A549 (cell line): Measurements from ENCODE around the gene PRR5L. TPM values are rescaled to one million over a fixed set of nuclear protein-coding genes. Genes with fewer than 3 reads are reported as not detected.

Experiments
- ATAC-seq, 2 experiments: fragments of 200-7000 bp in 1 of 2; fragments of >200 bp in 1 of 2; cut with Nextera tagmentation in 1 of 2; cut with Tn5 transposase in 1 of 2; 3 replicates each; pipeline versions ENCODE4 v1.8.0 to v1.9.1; 2018 to 2020; ENCODE audit warnings: mild to moderate bottlenecking in 1 of 2, moderate library complexity in 1 of 2
- CTCF ChIA-PET: fragments of 300-600 bp; sonication (Branson Sonifier 250); formaldehyde crosslinking; extraction: SDS; loops from one replicate; lab custom pipeline; 2021; ENCODE audit warnings: antibody characterized with exemption, inconsistent platforms; lab: Yijun Ruan, JAX
- POLR2A ChIA-PET: fragments of 350-600 bp; formaldehyde crosslinking; extraction: SDS; loops from one replicate; lab custom pipeline; 2021; ENCODE audit warnings: antibody characterized with exemption, inconsistent platforms; lab: Yijun Ruan, JAX
- DNase-seq, 2 experiments: peaks; one replicate each; pipeline versions ENCODE4 v3.0.0 to v3.0.0-alpha.2; 2011 to 2016; ENCODE audit warnings: low read depth in 1 of 2, low spot score in 1 of 2
- FAIRE-seq: peaks from 2 replicates; lab custom pipeline; 2011; peaks lifted over from hg19 to GRCh38; lab: Jason Lieb, UNC
- H3K27ac ChIP-seq, 2 experiments: fragments of >200 bp; sonication (Bioruptor Twin); formaldehyde crosslinking; 3 replicates each; pipeline ENCODE4 v1.5.1; 2016 to 2017
- H3K4me1 ChIP-seq: fragments of >200 bp; sonication (Bioruptor Twin); formaldehyde crosslinking; 3 replicates; pipeline ENCODE4 v1.6.1; 2016
- H3K4me2 ChIP-seq: fragments of >200 bp; sonication (Bioruptor Twin); formaldehyde crosslinking; 3 replicates; pipeline ENCODE4 v1.6.1; 2016
- H3K4me3 ChIP-seq: fragments of >200 bp; sonication (Bioruptor Twin); formaldehyde crosslinking; 3 replicates; pipeline ENCODE4 v1.5.1; 2016
- H3K9me3 ChIP-seq: fragments of >200 bp; sonication (Bioruptor Twin); formaldehyde crosslinking; 3 replicates; pipeline ENCODE4 v1.6.1; 2016
- CBX2 ChIP-seq: fragments of 200-600 bp; sonication (generic); IDR thresholded peaks from 2 replicates; pipeline ENCODE4 v1.6.1; 2016; ENCODE audit warnings: low read depth, mild to moderate bottlenecking, borderline replicate concordance
- CEBPB ChIP-seq, 2 experiments: fragments of >200 bp in 1 of 2; sonication (Bioruptor Twin) in 1 of 2; formaldehyde crosslinking in 1 of 2; IDR thresholded peaks; 2 replicates each; pipeline ENCODE4 v1.6.1; 2012 to 2016
- CHD2 ChIP-seq: fragments of 150-350 bp; IDR thresholded peaks from 2 replicates; pipeline ENCODE4 v1.6.1; 2014; ENCODE audit warnings: low read length; ENCODE audit not compliant: partially characterized antibody
- EHMT2 ChIP-seq: fragments of 200-600 bp; sonication (generic); IDR thresholded peaks from 2 replicates; pipeline ENCODE4 v1.6.1; 2016; ENCODE audit warnings: antibody characterized with exemption, low read depth, mild to moderate bottlenecking, moderate library complexity
- EP300 ChIP-seq, 2 experiments: fragments of >200 bp; sonication (Bioruptor Twin); formaldehyde crosslinking; IDR thresholded peaks; 2 replicates in 1 of 2; 3 replicates in 1 of 2; pipeline ENCODE4 v1.6.1; 2016 to 2017
- ESRRA ChIP-seq: fragments of 150-350 bp; IDR thresholded peaks from 2 replicates; pipeline ENCODE4 v1.6.1; 2014; ENCODE audit warnings: mild to moderate bottlenecking, low read length, borderline replicate concordance
- FOSB ChIP-seq: fragments of 250-450 bp; sonication (Bioruptor Pico); IDR thresholded peaks from 2 replicates; pipeline ENCODE4 v1.5.0; 2020; ENCODE audit warnings: mild to moderate bottlenecking, moderate library complexity
- FOSL2 ChIP-seq, 2 experiments: fragments of 450-650 bp in 1 of 2; fragments of >200 bp in 1 of 2; sonication (Bioruptor Twin) in 1 of 2; formaldehyde crosslinking; IDR thresholded peaks; 2 replicates each; pipeline versions ENCODE4 v1.5.0 to v1.6.1; 2016 to 2020; ENCODE audit warnings: mild to moderate bottlenecking in 1 of 2, moderate library complexity in 1 of 2
- GATA3 ChIP-seq: IDR thresholded peaks from 2 replicates; pipeline ENCODE4 v1.6.1; 2012; ENCODE audit warnings: borderline replicate concordance
- HDAC2 ChIP-seq: fragments of 200-600 bp; sonication (generic); IDR thresholded peaks from 2 replicates; pipeline ENCODE4 v1.6.1; 2016
- JUN ChIP-seq, 2 experiments: fragments of >200 bp; sonication (Bioruptor Twin); formaldehyde crosslinking; IDR thresholded peaks; 2 replicates in 1 of 2; 3 replicates in 1 of 2; pipeline ENCODE4 v1.6.1; 2016 to 2017
- JUNB ChIP-seq: fragments of >200 bp; sonication (Bioruptor Twin); formaldehyde crosslinking; IDR thresholded peaks from 2 replicates; pipeline ENCODE4 v1.6.1; 2016
- KDM1A ChIP-seq: fragments of 200-600 bp; sonication (generic); IDR thresholded peaks from 2 replicates; pipeline ENCODE4 v1.6.1; 2016; ENCODE audit warnings: low read depth, mild to moderate bottlenecking
- MAFK ChIP-seq: fragments of 450-650 bp; IDR thresholded peaks from 2 replicates; pipeline ENCODE4 v1.6.1; 2014; ENCODE audit not compliant: partially characterized antibody
- MYC ChIP-seq: IDR thresholded peaks from 2 replicates; pipeline ENCODE4 v1.6.1; 2012; ENCODE audit warnings: mild to moderate bottlenecking, inconsistent platforms, low read length, improper control_type of control experiment, borderline replicate concordance
- NR3C1 ChIP-seq: fragments of >200 bp; sonication (Bioruptor Twin); formaldehyde crosslinking; IDR thresholded peaks from 3 replicates; pipeline ENCODE4 v1.6.1; 2017
- PHF8 ChIP-seq: fragments of 200-600 bp; sonication (generic); IDR thresholded peaks from 2 replicates; pipeline ENCODE4 v1.6.1; 2016; ENCODE audit warnings: low read depth, mild to moderate bottlenecking, antibody characterized with exemption, moderate library complexity, borderline replicate concordance
- POLR2A ChIP-seq: IDR thresholded peaks from 2 replicates; pipeline ENCODE4 v1.6.1; 2012; ENCODE audit warnings: mild to moderate bottlenecking, low read length
- POLR2AphosphoS2 ChIP-seq: conservative IDR thresholded peaks from 2 replicates; pipeline ENCODE4 v1.6.1; 2012; ENCODE audit warnings: low read length, improper control_type of control experiment, inconsistent platforms
- RAD21 ChIP-seq, 2 experiments: fragments of >200 bp in 1 of 2; sonication (Bioruptor Twin) in 1 of 2; formaldehyde crosslinking in 1 of 2; IDR thresholded peaks in 1 of 2; conservative IDR thresholded peaks in 1 of 2; 2 replicates in 1 of 2; 3 replicates in 1 of 2; pipeline ENCODE4 v1.6.1; 2012 to 2018; ENCODE audit warnings: inconsistent platforms in 1 of 2
- RARB ChIP-seq: fragments of 250-450 bp; sonication (Bioruptor Pico); IDR thresholded peaks from 2 replicates; pipeline ENCODE4 v1.8.0; 2021; ENCODE audit warnings: mild to moderate bottlenecking, moderate library complexity
- RCOR1 ChIP-seq: fragments of 150-350 bp; IDR thresholded peaks from 2 replicates; pipeline ENCODE4 v1.6.1; 2014; ENCODE audit warnings: antibody characterized with exemption, low read length, low read depth
- SMC3 ChIP-seq: fragments of >200 bp; sonication (Bioruptor Twin); formaldehyde crosslinking; IDR thresholded peaks from 3 replicates; pipeline ENCODE4 v1.6.1; 2018; ENCODE audit warnings: inconsistent platforms
- TFCP2L1 ChIP-seq: fragments of 250-450 bp; sonication (Bioruptor Pico); IDR thresholded peaks from 2 replicates; pipeline ENCODE4 v1.5.0; 2021; ENCODE audit warnings: mild to moderate bottlenecking
- TP53 ChIP-seq: fragments of 250-450 bp; sonication (Bioruptor Pico); IDR thresholded peaks from 2 replicates; pipeline ENCODE4 v1.5.0; 2021; ENCODE audit warnings: mild to moderate bottlenecking, moderate library complexity
- ZC3H11A ChIP-seq: fragments of 450-650 bp; IDR thresholded peaks from 2 replicates; pipeline ENCODE4 v1.6.1; 2014; ENCODE audit warnings: antibody characterized with exemption, mild to moderate bottlenecking
- ZFP36 ChIP-seq: fragments of 450-650 bp; IDR thresholded peaks from 2 replicates; pipeline ENCODE4 v1.6.1; 2014; ENCODE audit warnings: borderline replicate concordance; ENCODE audit not compliant: partially characterized antibody
- ZSCAN20 ChIP-seq: fragments of 250-450 bp; sonication (Bioruptor Pico); IDR thresholded peaks from 2 replicates; pipeline ENCODE4 v1.8.0; 2022; ENCODE audit warnings: mild to moderate bottlenecking, moderate library complexity
- WGBS: methylation state at CpG from one replicate; pipeline ENCODE4 v1.1.6; 2017; ENCODE audit errors: missing lambda C conversion rate; 5-methylcytosine and 5-hydroxymethylcytosine counted together
- polyA plus RNA-seq, 4 experiments: library from polyadenylated mRNA; depleted of rRNA in 3 of 4; stranded (reverse); fragments of >200 nt; fragmentation: RNase III in 1 of 4; extraction: RNeasy Plus Mini Kit Qiagen cat#74134 plus additional on column Dnase treatment in 1 of 4; gene quantifications; 2 replicates in 3 of 4; 3 replicates in 1 of 4; pipeline ENCODE4 v1.2.3, GENCODE V29; 2011 to 2017
- TF ChIP-seq, protein P1 (sequence below): IDR thresholded peaks from 2 replicates; pipeline ENCODE4 v1.6.1; 2012
- TF ChIP-seq, protein P2 (sequence below): fragments of >200 bp; sonication (Bioruptor Twin); formaldehyde crosslinking; IDR thresholded peaks from 2 replicates; pipeline ENCODE4 v1.6.1; 2016
- TF ChIP-seq, protein P3 (sequence below): fragments of 200-600 bp; sonication (generic); IDR thresholded peaks from 2 replicates; pipeline ENCODE4 v1.6.1; 2016; ENCODE audit warnings: antibody characterized with exemption, mild to moderate bottlenecking, moderate library complexity
- TF ChIP-seq, protein P4 (sequence below): fragments of 250-450 bp; sonication (Bioruptor Pico); IDR thresholded peaks from 2 replicates; pipeline ENCODE4 v1.5.0; 2020; ENCODE audit warnings: low read depth, mild to moderate bottlenecking, moderate library complexity

PRR5L gene
- polyA plus RNA-seq, 2 of the 4 experiments (the other 2 are of a cell fraction) = 6.9 to 12.1 TPM

DNA sequence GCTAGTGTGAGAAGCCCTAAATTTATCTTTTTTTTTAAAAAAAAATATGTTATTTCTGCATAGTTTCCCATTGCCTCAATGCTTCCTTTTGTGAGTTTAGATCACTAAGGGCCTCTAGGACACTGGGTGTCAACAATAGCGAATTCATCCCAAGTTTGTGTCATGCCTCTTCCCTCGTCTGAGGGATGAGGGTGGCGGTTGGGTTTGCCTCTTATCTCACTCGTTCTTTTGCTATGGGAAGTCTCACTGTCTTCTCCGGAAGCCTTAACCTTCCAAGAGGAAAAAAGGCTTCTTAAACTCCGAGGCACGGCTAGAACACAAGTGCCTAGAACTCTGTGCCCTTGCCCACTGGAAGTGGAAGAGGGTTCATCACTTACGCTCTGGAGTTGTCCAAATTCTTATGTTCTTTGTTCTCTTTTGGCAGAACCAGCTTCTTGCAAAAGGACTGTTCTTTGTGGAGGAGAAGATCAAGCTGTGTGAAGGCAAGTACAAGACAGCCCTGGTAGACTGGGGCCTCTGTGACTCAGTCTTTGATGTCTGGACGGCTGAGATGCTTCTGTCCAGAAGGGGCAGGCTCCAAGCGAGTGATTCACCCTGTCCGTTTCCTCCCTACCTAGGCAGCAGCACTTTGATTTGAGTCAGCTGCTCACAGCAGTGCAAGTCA is 135.5 kb downstream of the PRR5L start:
- POLR2A ChIA-PET = interaction anchor here (0.8 to 1.0 kb wide), 3 partner anchors 8 to 55 kb away, joined by 4 to 7 read pairs (median 6); no protein-coding TSS in a partner anchor
- WGBS = 25% methylated on average over 11 of the region's 11 CpGs
- TF ChIP-seq POLR2AphosphoS2 (no peak), MYC (no peak), PHF8 (no peak), FOSB (no peak), EHMT2 (no peak), GATA3 (peak; percentile 42; the same call in 1 of the 2 replicates), JUNB (peak; percentile 65), TFCP2L1 (no peak), FOSL2 (IDR thresholded peaks at IDR 0.05) (peak; percentile 61), FOSL2 (CRISPR knock-in tag; IDR thresholded peaks at IDR 0.05) (peak; percentile 89), KDM1A (no peak), RARB (CRISPR knock-in tag) (no peak), EP300 (IDR thresholded peaks at IDR 0.05) (peak in 1 of 2 experiments; percentile 36; a peak in 1 of 5 replicates), RCOR1 (no peak), HDAC2 (no peak), CBX2 (no peak), RAD21 (conservative IDR thresholded peaks at IDR 0.05 in 1 of 2, IDR thresholded peaks at IDR 0.05 in 1 of 2) (peak; percentile 8 to 15; a peak in 3 of 5 replicates), CHD2 (no peak), JUN (IDR thresholded peaks at IDR 0.05) (0 out of 5 replicates have a peak, but pooled peaks of 1 of the 2 experiments have one; percentile 49), ZFP36 (no peak), ESRRA (no peak), SMC3 (peak; percentile 15; the same call in 2 of the 3 replicates), ZSCAN20 (CRISPR knock-in tag) (no peak)
- TF ChIP-seq, protein P1, sequence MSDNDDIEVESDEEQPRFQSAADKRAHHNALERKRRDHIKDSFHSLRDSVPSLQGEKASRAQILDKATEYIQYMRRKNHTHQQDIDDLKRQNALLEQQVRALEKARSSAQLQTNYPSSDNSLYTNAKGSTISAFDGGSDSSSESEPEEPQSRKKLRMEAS = 0 out of 2 replicates have a peak, but pooled peaks have one; percentile 25
- TF ChIP-seq, protein P2, sequence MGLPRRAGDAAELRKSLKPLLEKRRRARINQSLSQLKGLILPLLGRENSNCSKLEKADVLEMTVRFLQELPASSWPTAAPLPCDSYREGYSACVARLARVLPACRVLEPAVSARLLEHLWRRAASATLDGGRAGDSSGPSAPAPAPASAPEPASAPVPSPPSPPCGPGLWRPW = no peak
- Histone ChIP-seq H3K4me3 (peak overlapping the region; percentile 18; the same call in 2 of the 3 replicates), H3K27ac (peak overlapping the region; percentile 72 to 91), H3K4me2 (peak overlapping the region; percentile 61), H3K4me1 (peaks cover 38% of the 10 kb centered on the region), H3K9me3 (no peaks in the 10 kb centered on the region)
- DNase-seq (peak; percentile 86 to 95), ATAC-seq (peak; percentile 100), FAIRE-seq (peak; percentile 78)
- CTCF ChIA-PET = interaction anchor here (0.5 to 2.6 kb wide), 10 partner anchors 8 to 953 kb away, joined by 3 to 11 read pairs (median 4); no protein-coding TSS in a partner anchor

DNA sequence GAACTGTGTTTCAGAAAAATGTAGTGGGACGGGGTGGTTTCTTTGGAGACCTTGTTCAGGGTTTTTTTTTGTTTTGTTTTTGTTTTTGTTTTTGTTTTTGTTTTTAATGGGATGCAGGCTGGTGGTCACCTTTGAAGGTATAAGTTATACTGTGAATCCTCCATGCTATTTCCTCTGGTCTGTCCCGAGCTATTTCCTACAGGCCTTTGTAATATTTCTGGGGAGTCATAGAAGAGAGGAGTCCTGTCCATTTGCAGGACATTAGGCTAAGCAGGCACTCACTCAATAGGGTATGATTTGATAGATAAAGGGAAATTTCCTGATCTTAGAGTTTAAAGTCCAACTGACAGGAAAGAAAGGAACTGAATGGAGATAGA is 136.0 kb downstream of the PRR5L start:
- POLR2A ChIA-PET = interaction anchor here (0.8 to 1.0 kb wide), 3 partner anchors 9 to 56 kb away, joined by 4 to 7 read pairs (median 6); no protein-coding TSS in a partner anchor
- peak; percentile 54 to 65; a peak in 5 of 6 replicates for ATAC-seq
- 39% methylated on average over 2 of the region's 2 CpGs for WGBS
- no peak for DNase-seq
- CTCF ChIA-PET = interaction anchor here (0.8 to 2.6 kb wide), 9 partner anchors 9 to 139 kb away, joined by 3 to 11 read pairs (median 6); no protein-coding TSS in a partner anchor
- Histone ChIP-seq H3K4me1 (peaks cover 33% of the 10 kb centered on the region), H3K4me3 (no peak overlapping the region), H3K9me3 (no peaks in the 10 kb centered on the region), H3K4me2 (peak overlapping the region; percentile 61), H3K27ac (peak overlapping the region; percentile 72 to 91)
- FAIRE-seq = no peak
- TF ChIP-seq, protein P3, sequence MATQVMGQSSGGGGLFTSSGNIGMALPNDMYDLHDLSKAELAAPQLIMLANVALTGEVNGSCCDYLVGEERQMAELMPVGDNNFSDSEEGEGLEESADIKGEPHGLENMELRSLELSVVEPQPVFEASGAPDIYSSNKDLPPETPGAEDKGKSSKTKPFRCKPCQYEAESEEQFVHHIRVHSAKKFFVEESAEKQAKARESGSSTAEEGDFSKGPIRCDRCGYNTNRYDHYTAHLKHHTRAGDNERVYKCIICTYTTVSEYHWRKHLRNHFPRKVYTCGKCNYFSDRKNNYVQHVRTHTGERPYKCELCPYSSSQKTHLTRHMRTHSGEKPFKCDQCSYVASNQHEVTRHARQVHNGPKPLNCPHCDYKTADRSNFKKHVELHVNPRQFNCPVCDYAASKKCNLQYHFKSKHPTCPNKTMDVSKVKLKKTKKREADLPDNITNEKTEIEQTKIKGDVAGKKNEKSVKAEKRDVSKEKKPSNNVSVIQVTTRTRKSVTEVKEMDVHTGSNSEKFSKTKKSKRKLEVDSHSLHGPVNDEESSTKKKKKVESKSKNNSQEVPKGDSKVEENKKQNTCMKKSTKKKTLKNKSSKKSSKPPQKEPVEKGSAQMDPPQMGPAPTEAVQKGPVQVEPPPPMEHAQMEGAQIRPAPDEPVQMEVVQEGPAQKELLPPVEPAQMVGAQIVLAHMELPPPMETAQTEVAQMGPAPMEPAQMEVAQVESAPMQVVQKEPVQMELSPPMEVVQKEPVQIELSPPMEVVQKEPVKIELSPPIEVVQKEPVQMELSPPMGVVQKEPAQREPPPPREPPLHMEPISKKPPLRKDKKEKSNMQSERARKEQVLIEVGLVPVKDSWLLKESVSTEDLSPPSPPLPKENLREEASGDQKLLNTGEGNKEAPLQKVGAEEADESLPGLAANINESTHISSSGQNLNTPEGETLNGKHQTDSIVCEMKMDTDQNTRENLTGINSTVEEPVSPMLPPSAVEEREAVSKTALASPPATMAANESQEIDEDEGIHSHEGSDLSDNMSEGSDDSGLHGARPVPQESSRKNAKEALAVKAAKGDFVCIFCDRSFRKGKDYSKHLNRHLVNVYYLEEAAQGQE = no peak
- TF ChIP-seq NR3C1 = no peak
- TF ChIP-seq, protein P4, sequence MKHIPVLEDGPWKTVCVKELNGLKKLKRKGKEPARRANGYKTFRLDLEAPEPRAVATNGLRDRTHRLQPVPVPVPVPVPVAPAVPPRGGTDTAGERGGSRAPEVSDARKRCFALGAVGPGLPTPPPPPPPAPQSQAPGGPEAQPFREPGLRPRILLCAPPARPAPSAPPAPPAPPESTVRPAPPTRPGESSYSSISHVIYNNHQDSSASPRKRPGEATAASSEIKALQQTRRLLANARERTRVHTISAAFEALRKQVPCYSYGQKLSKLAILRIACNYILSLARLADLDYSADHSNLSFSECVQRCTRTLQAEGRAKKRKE = no peak
- TF ChIP-seq ESRRA = no peak
- TF ChIP-seq MAFK = no peak
- TF ChIP-seq POLR2A = no peak
- TF ChIP-seq GATA3 = no peak
- no peak for TF ChIP-seq CEBPB (IDR thresholded peaks at IDR 0.05)
- TF ChIP-seq ZC3H11A = no peak
- TF ChIP-seq JUN (IDR thresholded peaks at IDR 0.05) = no peak
- TF ChIP-seq ZFP36 = no peak
- TF ChIP-seq, protein P1 = no peak
- TF ChIP-seq TP53 = no peak
